Right lung (tissue), 5 donors: Measurements from ENCODE around the gene SH3BP1. TPM values are rescaled to one million over a fixed set of nuclear protein-coding genes. Genes with fewer than 3 reads are reported as not detected.

ENCODE experiments used
- DNase-seq, 2 donors: peaks; one replicate each; pipeline ENCODE4 v3.0.0-alpha.2; 2013
- polyA plus RNA-seq, 5 donors: library from polyadenylated mRNA; unstranded; fragments of 120-200 nt; gene quantifications; one replicate each; pipeline versions ENCODE4 v1.2.1 to v1.2.3, GENCODE V29; 2013; ENCODE audit warnings: inconsistent platforms in 1 of 5, low replicate concordance in 1 of 5; ENCODE audit not compliant: insufficient read length in 5 of 5, insufficient read depth in 1 of 5

SH3BP1 gene
- polyA plus RNA-seq, 5 donors = 16.0 to 31.9 (median 23.0) TPM

DNA sequence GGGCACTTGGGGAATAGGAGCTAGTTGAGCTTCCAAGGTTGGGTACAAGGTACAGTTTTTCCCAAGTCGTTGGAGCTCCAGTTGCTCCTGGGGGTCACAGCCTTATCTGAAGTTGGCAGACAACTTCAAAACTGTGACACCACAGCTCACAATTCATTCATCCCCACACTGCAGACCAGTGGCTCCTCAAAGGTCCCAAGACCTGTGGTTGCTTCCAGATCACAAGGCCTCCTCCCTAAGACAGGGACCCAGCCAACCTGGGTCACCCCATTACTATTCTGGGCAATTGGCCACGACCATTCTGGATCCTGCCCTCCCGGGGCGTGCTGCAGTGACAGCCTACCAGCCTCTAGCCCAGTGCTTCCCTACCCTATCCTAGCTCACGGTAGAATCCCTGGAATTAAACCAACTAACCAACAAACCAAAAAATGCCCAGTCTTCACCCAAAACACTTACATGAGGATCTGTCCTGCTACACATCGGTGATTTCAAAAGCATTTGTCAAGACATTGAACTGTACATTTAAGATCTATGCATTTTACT, 18.2 kb downstream of the SH3BP1 start:
- DNase-seq = no peak

DNA sequence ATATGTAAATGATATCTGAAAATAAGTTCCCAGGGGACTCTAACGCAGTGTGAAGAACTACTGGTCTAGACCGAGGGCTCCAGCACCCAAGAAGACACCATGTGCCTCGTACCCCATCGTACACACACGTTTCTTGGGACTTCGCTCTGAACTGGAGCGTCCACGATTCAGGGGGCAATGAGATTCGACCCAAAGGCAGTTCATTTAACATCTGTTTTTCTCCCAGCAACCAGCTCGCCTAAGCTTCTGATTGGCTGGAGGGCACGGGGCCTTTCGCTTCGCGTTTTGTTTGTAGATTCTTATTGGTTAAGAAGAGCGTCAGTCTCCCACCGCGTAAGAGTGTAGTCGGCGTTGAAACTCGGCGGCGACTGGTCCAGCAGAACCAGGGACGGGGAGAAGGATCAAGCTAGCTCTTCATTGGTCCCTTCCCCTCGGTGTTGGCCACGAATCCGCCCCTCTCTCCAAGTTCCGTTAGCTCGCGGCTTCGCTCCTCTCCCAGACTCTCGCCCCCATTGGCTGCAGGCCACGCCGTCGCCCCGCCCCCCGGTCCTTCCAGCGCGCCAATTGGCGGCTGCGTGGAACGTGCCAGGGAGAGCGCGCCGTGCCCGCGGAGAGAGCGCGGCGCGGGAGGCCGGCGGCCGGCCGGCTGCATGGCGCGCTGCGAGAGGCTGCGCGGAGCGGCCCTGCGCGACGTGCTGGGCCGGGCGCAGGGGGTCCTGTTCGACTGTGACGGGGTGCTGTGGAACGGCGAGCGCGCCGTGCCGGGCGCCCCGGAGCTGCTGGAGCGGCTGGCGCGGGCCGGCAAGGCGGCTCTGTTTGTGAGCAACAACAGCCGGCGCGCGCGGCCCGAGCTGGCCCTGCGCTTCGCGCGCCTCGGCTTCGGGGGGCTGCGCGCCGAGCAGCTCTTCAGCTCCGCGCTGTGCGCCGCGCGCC, 18.9 kb downstream of the SH3BP1 start, which contains the start of gene PDXP:
TSS of gene PDXP (plus strand) at position 591 of the 933 bp plus-strand sequence. CDS start at position 651, 60 bp downstream.
- DNase-seq = peak; percentile 99

DNA sequence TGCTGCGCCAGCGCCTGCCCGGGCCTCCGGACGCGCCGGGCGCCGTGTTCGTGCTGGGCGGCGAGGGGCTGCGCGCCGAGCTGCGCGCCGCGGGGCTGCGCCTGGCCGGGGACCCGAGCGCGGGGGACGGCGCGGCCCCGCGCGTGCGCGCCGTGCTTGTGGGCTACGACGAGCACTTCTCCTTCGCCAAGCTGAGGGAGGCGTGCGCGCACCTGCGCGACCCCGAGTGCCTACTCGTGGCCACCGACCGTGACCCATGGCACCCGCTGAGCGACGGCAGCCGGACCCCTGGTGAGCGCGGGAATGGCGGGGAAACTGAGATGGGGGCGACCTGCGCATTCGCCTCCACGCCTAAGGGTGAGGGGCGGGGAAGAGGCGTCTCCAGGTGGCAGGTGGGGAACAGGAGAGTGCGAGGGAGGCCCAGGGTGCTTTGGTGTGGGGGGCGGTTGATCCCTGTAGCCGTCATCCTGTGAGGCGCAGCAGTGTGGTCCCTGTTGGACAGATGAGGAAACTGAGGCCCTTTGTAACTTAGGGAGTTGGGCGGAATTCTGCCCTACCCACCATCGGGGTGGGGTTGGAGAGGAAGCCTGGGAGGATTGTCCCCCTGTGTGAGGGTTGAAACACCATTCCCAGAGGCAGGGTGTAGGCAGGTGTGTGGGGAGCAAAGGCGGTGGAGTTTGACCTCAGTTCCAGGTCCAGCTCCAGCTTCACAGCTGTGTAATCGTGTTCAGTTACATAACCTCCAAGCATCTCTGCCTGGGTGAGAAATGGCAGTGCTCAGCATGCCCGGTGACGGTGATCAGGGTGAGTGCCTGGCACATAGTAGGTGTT, 19.8 kb downstream of the SH3BP1 start:
- DNase-seq = no peak

DNA sequence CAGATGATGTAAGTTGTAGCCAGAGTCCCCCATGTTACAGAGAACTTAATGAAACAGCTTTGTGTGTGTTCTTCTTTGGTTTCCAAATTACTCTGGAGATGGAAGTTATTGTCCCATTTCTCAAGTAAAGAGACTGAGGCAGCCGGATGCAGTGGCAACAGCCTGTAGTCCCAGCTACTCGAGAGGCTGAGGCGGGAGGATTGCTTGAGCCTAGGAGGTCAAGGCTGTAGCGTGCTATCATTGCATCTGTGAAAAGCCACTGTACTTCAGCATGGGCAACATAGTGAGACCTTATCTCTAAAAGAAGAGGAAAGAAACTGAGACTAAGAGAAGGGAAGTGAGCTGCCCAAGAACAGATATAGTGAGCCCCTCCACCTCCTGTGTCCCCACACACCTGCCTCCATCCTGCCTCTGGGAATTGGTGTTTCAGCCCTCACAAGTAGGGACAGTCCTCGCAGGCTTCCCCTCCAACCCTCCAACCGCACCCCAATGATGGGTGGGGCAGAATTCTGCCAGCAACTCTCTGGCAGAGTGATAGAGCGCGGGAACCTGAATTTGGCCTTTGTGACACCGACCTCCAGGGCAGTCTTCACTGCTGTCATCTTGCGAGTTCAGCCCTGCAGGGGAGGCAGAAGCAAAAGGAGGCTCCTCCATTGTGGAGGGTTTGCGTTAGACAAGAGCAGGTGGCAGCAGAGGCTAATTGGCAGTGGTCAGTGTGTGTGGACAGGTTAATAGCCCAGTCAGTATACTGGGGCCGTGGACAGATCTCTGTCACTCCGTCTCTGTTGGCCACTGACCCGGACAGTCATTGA, 20.6 kb downstream of the SH3BP1 start:
- no peak for DNase-seq

DNA sequence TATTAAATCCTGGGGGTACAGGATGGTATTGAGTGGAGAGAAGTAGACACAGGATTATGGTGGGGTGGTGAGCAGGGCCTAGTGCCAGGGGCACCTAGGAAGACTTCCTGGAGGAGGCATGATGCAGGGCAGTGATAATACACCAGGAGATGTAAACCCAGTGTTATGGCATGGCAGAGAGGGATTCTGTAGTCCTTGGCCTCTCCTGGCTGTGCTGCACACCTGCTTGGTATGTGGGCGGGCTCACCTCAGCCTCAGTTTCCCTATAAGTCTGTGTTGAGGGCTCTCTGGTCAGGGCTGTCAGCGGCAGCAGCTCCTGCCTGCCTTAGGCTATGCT, 21.2 kb downstream of the SH3BP1 start:
- DNase-seq = no peak

DNA sequence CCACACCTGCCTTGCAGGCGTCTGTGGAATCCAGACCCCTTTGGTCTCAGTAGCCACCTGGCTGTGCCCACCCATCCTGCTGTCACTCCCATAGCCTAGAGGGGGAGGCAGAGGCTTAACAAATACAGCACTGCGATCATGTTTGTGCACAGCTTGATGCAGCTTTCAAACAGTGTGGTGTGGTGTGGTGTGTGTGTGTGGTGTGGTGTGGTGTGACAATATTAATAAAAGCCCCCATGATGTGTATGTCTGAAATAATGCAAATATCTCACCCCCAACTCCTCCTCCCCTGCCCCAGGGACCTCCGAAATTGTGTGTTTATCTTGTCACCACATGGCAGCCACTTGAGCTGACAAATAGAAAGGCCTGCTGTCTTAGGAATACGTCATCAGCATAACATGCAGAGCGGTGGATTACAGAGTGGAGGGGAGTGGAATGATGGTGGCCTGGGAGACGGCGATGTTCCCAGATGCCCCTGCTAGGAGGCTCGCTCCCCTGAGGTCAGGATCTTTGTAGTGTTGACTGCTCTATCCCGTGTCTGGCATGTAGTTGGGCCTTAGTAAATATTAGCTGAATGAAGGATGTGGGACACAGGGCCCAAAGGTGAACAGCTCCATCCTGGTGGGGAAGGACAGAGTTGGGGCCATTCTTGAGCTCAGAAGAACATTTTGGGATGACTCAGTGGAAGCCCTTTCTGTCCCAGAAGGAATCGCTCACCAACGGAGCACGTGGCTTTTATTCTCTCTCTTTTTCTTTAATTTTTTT, 21.9 kb downstream of the SH3BP1 start:
- peak in 1 of 2 donors; percentile 67 for DNase-seq

DNA sequence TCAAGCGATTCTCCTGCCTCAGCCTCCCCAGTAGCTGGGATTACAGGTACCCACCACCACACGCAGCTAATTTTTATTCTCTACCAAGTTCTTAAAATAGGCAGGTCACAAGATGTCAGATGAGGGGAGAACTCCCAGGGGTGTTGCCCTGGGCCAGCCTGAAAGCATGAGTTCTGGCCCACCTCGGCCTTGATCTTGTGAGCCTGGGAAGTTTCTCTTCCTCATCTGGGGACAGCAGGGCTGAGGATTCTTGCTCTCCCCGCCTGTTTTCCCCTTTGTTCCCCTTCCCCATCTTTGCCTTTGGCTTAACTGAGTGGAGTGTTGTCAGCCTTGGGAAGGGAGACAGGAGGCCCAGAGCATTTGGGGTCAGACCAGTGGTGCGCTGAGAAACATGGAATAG, 22.6 kb downstream of the SH3BP1 start:
- DNase-seq = no peak

DNA sequence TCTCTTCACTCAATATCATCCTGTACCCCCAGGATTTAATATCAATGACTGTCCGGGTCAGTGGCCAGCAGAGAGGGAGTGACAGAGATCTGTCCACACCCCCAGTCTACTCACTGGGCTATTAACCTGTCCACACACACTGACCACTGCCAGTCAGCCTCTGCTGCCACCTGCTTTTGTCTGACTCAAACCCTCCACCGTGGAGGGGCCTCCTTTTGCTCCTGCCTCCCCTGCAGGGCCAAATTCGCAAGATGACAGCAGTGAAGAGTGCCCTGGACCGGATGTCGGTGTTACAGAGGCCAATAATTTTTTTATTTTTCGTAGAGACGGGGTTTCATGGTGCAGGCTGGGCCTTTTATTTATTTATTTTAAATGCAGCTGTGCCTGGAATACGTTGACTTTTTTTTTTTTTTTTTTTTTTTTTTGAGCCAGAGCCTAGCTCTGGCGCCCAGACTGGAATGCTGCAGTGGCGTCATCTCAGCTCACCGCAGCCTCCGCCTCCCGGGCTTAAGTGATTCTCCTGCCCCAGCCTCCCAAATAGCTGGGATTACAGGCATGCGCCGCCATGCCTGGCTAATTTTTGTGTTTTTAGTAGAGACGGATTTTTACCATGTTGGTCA, 24.2 kb downstream of the SH3BP1 start:
- no peak for DNase-seq

DNA sequence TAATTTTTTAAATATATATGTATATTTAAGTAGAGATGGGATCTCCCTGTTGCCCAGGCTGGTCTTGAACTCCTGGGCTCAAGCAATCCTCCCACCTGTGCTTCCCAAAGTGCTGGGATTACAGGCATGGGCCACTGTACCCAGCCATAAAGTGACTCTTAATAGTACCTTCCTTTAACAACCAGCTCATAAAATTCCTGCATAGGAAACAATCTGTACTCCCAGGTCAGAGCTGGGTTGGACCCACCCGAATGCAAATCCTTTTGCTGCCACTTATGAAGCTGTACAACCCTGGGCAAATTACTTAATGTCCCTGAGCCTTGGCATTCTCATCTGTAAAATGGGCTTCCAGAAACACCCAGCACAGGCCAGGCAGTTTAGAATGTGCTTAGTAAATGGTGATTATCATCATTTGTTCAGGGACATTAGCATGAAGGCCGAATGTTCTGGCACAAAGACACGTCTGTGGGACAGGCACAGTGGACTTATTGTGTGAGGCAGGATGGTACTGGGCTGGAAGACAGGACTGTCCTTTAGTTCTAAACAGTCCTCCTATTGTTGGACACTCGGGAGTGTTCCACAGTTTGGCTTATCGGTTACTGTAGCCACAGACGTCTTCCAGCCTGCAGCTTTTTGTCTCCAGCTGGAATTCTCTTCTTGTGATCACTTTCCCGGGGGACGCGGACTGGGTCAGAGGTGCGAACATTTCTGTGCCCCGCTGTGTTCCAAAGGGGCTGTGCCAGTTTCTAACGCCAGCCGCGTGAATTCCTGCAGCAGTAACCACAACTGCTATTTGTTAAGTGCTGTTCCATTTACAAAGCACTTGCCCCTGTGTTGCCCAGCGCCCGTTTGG, 25.0 kb downstream of the SH3BP1 start:
- DNase-seq = no peak

DNA sequence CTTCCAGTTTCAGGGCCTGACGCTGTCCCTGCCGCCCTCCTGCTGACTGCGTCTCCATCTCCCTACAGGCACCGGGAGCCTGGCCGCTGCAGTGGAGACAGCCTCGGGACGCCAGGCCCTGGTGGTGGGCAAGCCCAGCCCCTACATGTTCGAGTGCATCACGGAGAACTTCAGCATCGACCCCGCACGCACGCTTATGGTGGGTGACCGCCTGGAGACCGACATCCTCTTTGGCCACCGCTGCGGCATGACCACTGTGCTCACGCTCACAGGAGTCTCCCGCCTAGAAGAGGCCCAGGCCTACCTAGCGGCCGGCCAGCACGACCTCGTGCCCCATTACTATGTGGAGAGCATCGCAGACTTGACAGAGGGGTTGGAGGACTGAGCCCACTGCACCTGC, 26.0 kb downstream of the SH3BP1 start:
- DNase-seq = no peak

DNA sequence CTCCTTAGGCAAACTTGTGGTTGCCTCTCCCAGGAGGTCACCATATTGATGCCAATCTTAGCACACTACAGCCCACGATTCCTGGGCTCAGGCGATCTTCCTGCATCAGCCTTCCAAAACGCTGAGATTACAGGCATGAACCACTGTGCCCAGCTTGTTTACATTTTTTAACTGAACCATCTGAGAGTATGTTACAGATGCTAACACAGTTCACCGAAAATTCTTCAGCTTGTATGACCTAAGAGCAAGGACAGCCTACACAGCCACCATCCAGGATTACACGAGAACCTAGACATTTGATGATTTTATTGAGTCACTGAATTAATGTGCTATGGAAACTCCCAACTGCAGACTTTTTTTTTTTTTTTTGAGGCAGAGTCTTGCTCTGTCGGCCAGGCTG, 30.1 kb downstream of the SH3BP1 start:
- no peak for DNase-seq

DNA sequence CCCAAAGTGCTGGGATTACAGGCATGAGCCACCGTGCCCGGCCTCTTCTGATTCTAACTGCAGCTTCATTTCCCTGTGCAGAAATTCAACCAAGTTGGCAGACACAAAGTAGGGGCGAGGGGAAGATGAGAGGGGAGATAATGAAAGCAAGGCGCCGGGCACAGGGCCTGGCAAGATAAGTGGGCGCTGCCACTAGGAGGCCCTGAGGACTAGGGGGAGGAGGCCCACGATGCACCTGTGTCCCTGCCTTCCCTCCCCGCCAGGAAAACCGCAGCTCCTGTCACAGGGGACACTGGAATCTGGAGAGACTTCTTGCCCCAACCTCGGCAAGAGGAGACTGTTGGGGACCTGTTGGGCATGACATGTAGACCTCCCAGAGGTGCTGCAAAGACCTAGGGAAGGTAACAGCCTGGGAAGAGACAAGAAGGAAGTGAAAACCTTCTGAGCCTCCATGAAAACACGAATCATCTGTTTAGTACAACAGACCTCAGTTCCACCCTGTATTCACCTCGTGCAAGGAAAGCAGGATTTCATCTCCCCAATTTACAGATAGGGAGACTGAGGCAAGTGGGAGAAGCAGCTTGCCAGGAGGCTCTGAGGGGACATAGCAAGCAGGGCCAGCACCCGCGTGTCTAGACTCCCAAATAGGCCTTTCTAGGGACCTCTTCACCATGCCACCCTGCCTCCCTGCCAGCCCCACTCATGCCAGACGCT, 32.9 kb downstream of the SH3BP1 start:
- no peak for DNase-seq

DNA sequence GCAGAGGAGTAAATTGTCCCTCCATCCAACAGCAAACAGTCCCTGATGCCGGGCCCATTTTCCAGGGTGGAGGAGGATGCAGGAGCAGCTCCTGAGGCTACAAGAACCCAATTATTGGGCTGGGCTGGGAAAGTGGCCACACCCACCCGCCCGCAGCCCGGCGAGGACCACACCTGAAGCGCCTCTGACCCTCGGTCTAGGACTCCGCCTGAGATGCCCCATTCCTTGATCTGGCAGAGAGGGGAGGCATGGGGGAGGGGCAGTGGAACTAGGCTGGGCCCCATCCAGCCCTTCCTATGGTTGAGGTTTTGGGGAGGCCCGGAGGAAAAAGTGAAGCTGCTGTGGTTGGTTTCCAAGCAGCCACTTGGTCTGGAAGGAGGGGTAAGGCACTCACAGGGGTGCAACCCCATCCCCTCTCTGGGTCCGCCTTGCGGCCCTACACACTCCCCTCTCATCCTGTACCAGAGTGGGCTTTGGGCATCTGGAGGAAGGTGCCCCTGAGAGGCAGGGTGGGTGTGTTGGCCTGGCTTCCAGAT, 33.5 kb downstream of the SH3BP1 start:
- DNase-seq = no peak

DNA sequence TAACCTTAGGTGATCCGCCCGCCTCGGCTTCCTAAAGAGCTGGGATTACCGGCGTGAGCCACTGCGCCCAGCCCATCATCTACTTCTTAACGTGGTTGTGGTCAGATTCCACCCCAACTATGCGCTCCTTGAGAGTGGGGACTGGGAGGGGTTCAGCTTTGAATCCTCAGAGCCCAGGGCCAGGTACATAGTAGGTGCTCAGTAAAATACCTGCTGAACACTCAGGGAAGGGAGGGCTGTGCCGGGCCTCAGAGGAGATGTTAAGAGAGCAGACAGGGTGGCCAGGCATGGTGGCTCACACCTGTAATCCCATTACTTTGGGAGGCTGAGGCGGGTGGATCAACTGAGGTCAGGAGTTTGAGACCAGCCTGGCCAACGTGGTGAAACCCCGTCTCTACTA, 34.8 kb downstream of the SH3BP1 start:
- no peak for DNase-seq

DNA sequence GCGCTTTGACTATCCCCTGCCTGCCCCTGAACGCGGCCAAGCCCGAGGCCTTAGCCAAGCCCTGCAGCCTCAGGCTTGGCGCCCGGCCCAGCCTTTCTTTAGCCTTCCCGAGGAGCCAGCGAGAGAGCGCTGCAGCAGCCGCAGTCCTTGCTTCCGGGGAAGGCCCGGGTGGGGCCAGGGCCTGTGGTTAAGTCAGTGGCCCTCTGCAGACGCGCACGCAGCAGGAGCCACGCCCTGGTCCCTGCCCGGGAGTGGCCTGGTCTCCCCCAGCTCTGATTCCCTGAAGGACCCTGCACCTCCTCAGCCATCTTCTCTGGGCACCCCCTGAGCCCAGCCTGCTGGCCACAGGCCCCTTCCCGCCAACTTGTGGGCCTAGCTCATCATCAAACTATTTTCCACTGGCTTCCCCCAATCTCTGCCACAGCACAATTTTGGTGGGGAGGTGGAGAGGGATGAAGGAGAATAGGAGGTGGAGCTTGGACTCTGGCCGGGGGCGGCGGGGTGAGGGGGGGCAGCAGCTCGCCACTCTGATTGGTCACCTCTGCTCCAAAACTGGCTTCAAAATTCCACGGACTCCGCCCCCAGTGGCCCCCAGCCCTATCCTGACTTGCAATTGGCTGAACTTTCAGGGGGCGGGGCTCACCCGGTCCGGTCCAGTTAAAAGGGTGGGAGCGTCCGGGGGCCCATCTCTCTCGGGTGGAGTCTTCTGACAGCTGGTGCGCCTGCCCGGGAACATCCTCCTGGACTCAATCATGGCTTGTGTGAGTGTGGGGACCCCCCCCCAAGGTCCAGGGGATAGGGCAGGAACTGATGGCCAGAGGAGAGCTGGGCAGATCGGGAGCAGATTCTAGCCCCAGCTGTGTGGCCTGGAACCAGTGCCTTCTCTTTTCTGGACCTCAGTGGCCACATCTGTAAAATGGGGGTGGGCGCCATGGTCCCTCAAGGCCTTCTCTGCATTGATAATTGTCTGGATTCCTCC, 35.8 kb downstream of the SH3BP1 start, which contains the start of gene LGALS1:
TSS of gene LGALS1 (plus strand) at position 686 of the 979 bp plus-strand sequence. CDS start at position 753, 67 bp downstream.
- DNase-seq = peak; percentile 96

DNA sequence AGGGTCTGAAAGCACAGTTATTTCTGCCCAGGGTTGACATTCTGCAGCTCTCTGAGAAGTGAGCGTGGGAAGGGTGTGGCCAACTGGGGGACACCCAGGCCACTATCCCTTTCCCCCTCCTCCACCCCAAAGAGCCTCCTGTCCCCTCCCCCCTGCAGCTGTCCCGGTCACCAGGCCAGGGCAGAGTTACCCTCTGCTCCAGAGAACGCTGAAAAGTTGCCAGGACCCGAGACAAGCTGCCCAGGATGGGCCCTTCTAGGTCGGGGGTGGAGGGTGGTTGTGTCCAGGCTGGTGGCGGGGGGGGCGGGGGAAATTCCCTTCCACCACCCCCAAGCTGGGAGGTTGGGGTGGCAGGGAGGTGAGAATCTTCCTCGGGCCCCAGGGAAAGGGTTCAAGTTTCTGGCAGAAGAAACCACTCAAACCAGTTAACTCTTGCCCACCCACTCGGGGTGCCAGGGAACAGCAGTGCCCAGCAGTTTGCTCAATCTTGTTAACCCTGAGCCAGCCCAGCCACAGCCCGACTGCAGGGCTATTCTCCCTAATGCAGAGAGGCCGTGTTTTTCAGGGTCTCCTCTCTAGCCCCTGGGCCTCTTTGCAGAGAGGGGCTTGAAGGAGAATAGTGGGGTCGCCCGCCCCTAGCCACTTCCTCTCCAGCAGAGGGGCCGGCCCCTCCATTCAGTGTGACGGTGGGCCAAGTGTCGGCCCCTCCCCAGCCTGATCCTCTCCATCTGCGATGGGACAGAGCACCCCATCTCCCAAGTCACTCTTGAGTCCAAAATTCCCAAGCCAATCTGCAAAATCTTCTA, 36.7 kb downstream of the SH3BP1 start:
- no peak for DNase-seq
